ENCODE results near the gene CLCF1. TPM values are rescaled to one million over a fixed set of nuclear protein-coding genes. Genes with fewer than 3 reads are reported as not detected.

Gene CLCF1
- polyA plus RNA-seq, 1 of the 3 experiments (the other 2 are of a cell fraction), result 27.0 TPM

DNA sequence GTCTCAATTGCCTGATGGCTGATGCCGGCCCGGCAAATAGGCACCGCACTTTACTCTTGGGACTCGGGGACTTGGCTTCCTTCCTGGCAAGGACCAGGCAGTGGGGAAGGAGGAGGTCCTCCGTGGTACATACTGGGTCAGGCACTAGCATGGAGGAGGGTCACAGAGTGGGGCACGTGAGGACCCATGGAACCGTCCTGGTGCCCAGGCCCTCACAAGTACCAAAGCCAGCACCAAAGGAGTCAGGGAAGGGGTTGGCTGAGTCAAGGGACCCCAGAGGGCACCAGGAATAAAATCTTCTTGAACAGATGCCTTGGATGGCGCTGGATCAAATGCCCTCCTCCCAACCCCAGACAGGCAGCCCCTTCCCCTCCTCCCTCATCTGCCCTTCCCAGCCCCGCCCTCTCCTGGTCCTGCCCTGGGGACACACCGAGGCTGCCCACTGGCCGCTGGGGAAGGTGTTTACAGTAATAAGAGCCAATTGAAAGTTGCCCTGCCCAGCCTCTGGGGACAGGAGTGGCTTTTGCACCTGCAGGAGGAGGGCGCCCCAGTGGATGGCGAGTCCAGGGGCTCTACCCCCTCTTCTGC, 36.5 kb upstream of the CLCF1 start:
- H3K4me1 ChIP-seq (ENCODE audit: control insufficient read depth in 1 of 2, insufficient read depth in 2 of 2, low read depth in 1 of 2, low read length in 1 of 2), result no peaks in the 10 kb centered on the region; a peak in 1 of 4 replicates
- H4K20me1 ChIP-seq (ENCODE audit: insufficient read depth), result no peaks in the 10 kb centered on the region
- H3F3A ChIP-seq (replicated peaks; ENCODE audit: insufficient read depth), result no peaks in the 10 kb centered on the region
- POLR2A ChIA-PET, result no interaction called here
- H3K79me2 ChIP-seq (ENCODE audit: insufficient read depth), result no peaks in the 10 kb centered on the region
- no peak overlapping the region for H3K9ac ChIP-seq
- no peak overlapping the region for H2AFZ ChIP-seq (ENCODE audit: low read depth)
- no peak for DNase-seq
- no peaks in the 10 kb centered on the region for H3K9me3 ChIP-seq
- H3K27me3 ChIP-seq (ENCODE audit: insufficient read depth), result no peaks in the 10 kb centered on the region
- WGBS (ENCODE audit: low lambda C conversion rate), result 55% methylated on average over 11 of the region's 13 CpGs
- TF ChIP-seq TEAD4 (IDR thresholded peaks at IDR 0.05; ENCODE audit: borderline replicate concordance, insufficient read depth), result no peak
- TF ChIP-seq, protein P1, sequence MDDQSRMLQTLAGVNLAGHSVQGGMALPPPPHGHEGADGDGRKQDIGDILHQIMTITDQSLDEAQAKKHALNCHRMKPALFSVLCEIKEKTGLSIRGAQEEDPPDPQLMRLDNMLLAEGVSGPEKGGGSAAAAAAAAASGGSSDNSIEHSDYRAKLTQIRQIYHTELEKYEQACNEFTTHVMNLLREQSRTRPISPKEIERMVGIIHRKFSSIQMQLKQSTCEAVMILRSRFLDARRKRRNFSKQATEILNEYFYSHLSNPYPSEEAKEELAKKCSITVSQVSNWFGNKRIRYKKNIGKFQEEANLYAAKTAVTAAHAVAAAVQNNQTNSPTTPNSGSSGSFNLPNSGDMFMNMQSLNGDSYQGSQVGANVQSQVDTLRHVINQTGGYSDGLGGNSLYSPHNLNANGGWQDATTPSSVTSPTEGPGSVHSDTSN (IDR thresholded peaks at IDR 0.05), result no peak
- TF ChIP-seq, protein P2, sequence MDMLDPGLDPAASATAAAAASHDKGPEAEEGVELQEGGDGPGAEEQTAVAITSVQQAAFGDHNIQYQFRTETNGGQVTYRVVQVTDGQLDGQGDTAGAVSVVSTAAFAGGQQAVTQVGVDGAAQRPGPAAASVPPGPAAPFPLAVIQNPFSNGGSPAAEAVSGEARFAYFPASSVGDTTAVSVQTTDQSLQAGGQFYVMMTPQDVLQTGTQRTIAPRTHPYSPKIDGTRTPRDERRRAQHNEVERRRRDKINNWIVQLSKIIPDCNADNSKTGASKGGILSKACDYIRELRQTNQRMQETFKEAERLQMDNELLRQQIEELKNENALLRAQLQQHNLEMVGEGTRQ (IDR thresholded peaks at IDR 0.05; ENCODE audit: borderline replicate concordance, low read depth, low read length), result no peak
- TF ChIP-seq MEF2A (IDR thresholded peaks at IDR 0.05; ENCODE audit: borderline replicate concordance, low read depth), result no peak
- no peak for TF ChIP-seq EZH2phosphoT487 (IDR thresholded peaks at IDR 0.05; ENCODE audit: borderline replicate concordance, low read depth)
- TF ChIP-seq ELF1 (IDR thresholded peaks at IDR 0.05), result no peak
- TF ChIP-seq TCF12 (IDR thresholded peaks at IDR 0.05), result no peak
- TF ChIP-seq MXI1 (IDR thresholded peaks at IDR 0.05; ENCODE audit: low read depth, low read length), result no peak
- TF ChIP-seq SMC3 (IDR thresholded peaks at IDR 0.05; ENCODE audit: low read depth, low read length), result no peak
- no peak for TF ChIP-seq RAD21 (IDR thresholded peaks at IDR 0.05; ENCODE audit: low read length)
- TF ChIP-seq, protein P3, sequence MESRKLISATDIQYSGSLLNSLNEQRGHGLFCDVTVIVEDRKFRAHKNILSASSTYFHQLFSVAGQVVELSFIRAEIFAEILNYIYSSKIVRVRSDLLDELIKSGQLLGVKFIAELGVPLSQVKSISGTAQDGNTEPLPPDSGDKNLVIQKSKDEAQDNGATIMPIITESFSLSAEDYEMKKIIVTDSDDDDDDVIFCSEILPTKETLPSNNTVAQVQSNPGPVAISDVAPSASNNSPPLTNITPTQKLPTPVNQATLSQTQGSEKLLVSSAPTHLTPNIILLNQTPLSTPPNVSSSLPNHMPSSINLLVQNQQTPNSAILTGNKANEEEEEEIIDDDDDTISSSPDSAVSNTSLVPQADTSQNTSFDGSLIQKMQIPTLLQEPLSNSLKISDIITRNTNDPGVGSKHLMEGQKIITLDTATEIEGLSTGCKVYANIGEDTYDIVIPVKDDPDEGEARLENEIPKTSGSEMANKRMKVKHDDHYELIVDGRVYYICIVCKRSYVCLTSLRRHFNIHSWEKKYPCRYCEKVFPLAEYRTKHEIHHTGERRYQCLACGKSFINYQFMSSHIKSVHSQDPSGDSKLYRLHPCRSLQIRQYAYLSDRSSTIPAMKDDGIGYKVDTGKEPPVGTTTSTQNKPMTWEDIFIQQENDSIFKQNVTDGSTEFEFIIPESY (IDR thresholded peaks at IDR 0.05; ENCODE audit: borderline replicate concordance, low read depth), result no peak
- no peak for TF ChIP-seq TAF1 (IDR thresholded peaks at IDR 0.05; ENCODE audit: borderline replicate concordance, low read depth, low read length)
- TF ChIP-seq, protein P4, sequence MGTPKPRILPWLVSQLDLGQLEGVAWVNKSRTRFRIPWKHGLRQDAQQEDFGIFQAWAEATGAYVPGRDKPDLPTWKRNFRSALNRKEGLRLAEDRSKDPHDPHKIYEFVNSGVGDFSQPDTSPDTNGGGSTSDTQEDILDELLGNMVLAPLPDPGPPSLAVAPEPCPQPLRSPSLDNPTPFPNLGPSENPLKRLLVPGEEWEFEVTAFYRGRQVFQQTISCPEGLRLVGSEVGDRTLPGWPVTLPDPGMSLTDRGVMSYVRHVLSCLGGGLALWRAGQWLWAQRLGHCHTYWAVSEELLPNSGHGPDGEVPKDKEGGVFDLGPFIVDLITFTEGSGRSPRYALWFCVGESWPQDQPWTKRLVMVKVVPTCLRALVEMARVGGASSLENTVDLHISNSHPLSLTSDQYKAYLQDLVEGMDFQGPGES (IDR thresholded peaks at IDR 0.05; ENCODE audit: low read depth, low read length), result no peak
- TF ChIP-seq RCOR1 (IDR thresholded peaks at IDR 0.05; ENCODE audit: low read length), result no peak
- no peak for TF ChIP-seq JUND (IDR thresholded peaks at IDR 0.05)
- TF ChIP-seq, protein P5, sequence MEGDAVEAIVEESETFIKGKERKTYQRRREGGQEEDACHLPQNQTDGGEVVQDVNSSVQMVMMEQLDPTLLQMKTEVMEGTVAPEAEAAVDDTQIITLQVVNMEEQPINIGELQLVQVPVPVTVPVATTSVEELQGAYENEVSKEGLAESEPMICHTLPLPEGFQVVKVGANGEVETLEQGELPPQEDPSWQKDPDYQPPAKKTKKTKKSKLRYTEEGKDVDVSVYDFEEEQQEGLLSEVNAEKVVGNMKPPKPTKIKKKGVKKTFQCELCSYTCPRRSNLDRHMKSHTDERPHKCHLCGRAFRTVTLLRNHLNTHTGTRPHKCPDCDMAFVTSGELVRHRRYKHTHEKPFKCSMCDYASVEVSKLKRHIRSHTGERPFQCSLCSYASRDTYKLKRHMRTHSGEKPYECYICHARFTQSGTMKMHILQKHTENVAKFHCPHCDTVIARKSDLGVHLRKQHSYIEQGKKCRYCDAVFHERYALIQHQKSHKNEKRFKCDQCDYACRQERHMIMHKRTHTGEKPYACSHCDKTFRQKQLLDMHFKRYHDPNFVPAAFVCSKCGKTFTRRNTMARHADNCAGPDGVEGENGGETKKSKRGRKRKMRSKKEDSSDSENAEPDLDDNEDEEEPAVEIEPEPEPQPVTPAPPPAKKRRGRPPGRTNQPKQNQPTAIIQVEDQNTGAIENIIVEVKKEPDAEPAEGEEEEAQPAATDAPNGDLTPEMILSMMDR (IDR thresholded peaks at IDR 0.05), result no peak
- no peak for TF ChIP-seq POLR2AphosphoS5 (IDR thresholded peaks at IDR 0.05; ENCODE audit: low read depth, low read length)
- TF ChIP-seq RFX5 (IDR thresholded peaks at IDR 0.05; ENCODE audit: low read length), result no peak
- CTCF ChIA-PET, result no interaction called here
- H3K4me2 ChIP-seq, result no peak overlapping the region
- H3K36me3 ChIP-seq (replicated peaks in 1 of 2; ENCODE audit: control insufficient read depth in 1 of 2, insufficient read depth in 2 of 2, low read length in 1 of 2), result no peaks in the 10 kb centered on the region
- H3K27ac ChIP-seq (ENCODE audit: low read depth in 2 of 2, low read length in 1 of 2), result no peak overlapping the region
- H3K4me3 ChIP-seq (ENCODE audit: low read depth in 2 of 2, low read length in 1 of 2), result no peak overlapping the region
- H3K9me2 ChIP-seq, result no peaks in the 10 kb centered on the region
